H7 (cell line): ENCODE results near the gene CDC42EP5. TPM values are rescaled to one million over a fixed set of nuclear protein-coding genes. Genes with fewer than 3 reads are reported as not detected.

Source experiments
- total RNA-seq: library from RNA; depleted of rRNA; stranded (reverse); fragments of >200 nt; shearing (Covaris generic); gene quantifications from 2 replicates; pipeline ENCODE4 v1.2.3, GENCODE V29; 2014; rRNA removed

Gene CDC42EP5
- total RNA-seq, 1 experiment from 2014 or later: 4.3 TPM

Other genes with a start within 250 kb of the CDC42EP5 start
- not detected in 2 replicates for gene LILRA6, start 230.5 kb downstream of the CDC42EP5 start, total RNA-seq
- not detected in 2 replicates for gene LILRB5, start 216.0 kb downstream of the CDC42EP5 start, total RNA-seq
- not detected in 2 replicates for gene LILRB2, start 192.2 kb downstream of the CDC42EP5 start, total RNA-seq
- gene LILRA5, start 160.1 kb downstream of the CDC42EP5 start, total RNA-seq: not detected in 2 replicates
- gene LILRA4, start 134.1 kb downstream of the CDC42EP5 start, total RNA-seq: not detected in 2 replicates
- 0.07 and 0.33 TPM in 2 replicates for gene LAIR1, start 108.4 kb downstream of the CDC42EP5 start, total RNA-seq
- 13.4 and 17.7 TPM in 2 replicates for gene TTYH1, start 57.8 kb downstream of the CDC42EP5 start, total RNA-seq
- 25.3 and 30.7 TPM in 2 replicates for gene LENG8, start 24.1 kb downstream of the CDC42EP5 start, total RNA-seq
- gene LENG9, start 9.5 kb downstream of the CDC42EP5 start, total RNA-seq: 3.5 and 7.9 TPM in 2 replicates
- not detected in 2 replicates for gene LAIR2, start 29.5 kb upstream of the CDC42EP5 start, total RNA-seq
- not detected in 2 replicates for gene LILRA2, start 100.5 kb upstream of the CDC42EP5 start, total RNA-seq
- gene LILRA1, start 120.3 kb upstream of the CDC42EP5 start, total RNA-seq: not detected in 2 replicates
- gene LILRB1, start 157.2 kb upstream of the CDC42EP5 start, total RNA-seq: not detected in 2 replicates
- not detected in 2 replicates for gene LILRB4, start 189.7 kb upstream of the CDC42EP5 start, total RNA-seq